GM10266 (cell line): Measurements from ENCODE around the gene DDX11.
"Not testable (repeated sequence)": the region's sequence is repeated elsewhere in the genome, so short reads cannot be mapped to it uniquely, and the experiment has no call there.

Experiments used
- DNase-seq: peaks from one replicate; pipeline ENCODE4 v3.0.0; 2012; ENCODE audit errors: extremely low spot score
- TF ChIP-seq, protein P1 (sequence below): IDR thresholded peaks from 2 replicates; pipeline ENCODE4 v1.5.1; 2012; ENCODE audit warnings: mild to moderate bottlenecking, low read depth; ENCODE audit not compliant: control insufficient read depth, insufficient read depth; ENCODE audit errors: missing control alignments

Gene DDX11

DNA sequence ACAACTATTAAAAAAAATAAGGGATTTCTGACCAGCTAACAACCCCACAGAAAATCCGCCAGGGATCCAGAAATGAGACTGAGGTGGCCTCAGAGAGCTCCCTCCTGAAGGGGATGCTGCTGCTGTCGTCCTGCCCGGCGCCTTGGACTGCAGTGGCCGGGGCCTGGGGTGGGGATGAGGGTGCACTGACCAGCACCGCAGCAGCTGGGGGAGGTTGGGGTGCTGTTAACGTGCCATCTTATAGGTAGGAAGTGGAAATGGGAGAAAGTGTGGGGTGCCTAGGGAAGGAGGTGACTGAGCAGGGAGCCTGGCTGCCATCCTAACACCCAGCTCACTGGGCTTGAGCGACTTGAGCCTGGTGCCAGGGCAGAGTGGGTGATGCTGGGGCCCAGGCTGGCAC is 32.0 kb downstream of the DDX11 start:
- TF ChIP-seq, protein P1, sequence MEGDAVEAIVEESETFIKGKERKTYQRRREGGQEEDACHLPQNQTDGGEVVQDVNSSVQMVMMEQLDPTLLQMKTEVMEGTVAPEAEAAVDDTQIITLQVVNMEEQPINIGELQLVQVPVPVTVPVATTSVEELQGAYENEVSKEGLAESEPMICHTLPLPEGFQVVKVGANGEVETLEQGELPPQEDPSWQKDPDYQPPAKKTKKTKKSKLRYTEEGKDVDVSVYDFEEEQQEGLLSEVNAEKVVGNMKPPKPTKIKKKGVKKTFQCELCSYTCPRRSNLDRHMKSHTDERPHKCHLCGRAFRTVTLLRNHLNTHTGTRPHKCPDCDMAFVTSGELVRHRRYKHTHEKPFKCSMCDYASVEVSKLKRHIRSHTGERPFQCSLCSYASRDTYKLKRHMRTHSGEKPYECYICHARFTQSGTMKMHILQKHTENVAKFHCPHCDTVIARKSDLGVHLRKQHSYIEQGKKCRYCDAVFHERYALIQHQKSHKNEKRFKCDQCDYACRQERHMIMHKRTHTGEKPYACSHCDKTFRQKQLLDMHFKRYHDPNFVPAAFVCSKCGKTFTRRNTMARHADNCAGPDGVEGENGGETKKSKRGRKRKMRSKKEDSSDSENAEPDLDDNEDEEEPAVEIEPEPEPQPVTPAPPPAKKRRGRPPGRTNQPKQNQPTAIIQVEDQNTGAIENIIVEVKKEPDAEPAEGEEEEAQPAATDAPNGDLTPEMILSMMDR = no peak
- no peak for DNase-seq

- TF ChIP-seq, protein P1 = no peak
- no peak for DNase-seq
Measured at GRCh38 chr12:31106101-31106803, 32.6 kb downstream of the DDX11 start.

DNA sequence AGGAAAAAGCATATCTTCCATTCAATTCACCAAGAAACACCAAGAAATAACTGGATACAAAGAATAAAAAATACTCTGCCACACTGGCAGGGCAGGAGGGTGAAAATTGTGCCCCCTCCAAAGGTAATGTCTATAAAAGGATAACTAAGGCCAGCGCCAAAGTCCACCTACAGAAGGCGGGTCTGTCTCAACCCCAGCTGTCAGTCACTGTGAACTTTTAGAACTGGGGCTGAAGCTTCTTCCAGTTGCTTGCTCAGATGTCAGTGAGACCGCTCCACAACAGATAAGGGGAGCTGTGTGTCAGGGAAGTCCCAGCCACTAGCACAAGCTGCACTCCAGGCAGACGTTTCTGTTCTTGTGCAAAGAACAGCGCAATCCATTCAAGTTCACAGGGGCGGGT is 36.1 kb downstream of the DDX11 start:
- not testable (repeated sequence) for DNase-seq

DNA sequence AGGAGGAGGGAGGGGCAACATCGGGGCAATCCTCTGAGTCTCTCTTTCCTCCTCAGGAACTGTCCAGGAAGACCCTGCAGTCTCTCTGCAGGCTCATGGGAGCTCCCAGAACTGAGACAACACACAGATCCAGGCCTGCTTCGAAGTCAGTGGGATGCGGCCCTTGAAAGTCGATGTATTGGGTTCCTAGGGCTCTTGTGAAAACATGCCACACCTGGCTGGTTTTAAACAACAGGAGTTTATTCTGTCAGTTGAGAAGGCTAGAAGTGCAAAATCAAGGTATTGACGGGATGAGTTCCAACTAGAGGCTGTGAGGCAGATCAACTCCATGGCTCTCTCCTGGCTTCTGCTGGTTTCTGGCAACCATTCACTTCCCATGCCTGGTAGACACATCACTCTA is 36.6 kb downstream of the DDX11 start:
- not testable (repeated sequence) for DNase-seq

DNA sequence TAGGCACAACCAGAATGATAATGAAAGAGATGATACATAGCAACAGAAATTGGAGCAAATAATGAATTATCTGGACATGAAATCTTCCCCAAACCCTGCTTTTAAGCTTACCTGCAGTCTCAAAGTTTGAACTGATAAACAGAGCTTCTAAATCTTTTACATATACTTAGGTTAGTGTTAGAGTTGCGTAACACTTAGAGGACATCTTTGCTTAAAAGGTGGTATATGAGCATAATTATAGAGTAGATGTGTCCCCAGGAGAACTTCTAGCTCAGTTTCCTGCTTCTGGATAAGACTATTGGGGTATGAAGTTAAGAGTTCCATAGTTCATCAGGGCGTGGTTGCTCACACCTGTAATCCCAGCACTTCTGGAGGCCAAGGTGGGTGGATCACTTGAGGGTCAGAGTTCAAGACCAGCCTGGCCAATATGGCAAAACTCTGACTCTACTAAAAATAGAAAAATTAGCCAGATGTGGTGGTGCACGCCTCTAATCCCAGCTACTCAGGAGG is 41.5 kb downstream of the DDX11 start:
- not testable (repeated sequence) for DNase-seq

DNA sequence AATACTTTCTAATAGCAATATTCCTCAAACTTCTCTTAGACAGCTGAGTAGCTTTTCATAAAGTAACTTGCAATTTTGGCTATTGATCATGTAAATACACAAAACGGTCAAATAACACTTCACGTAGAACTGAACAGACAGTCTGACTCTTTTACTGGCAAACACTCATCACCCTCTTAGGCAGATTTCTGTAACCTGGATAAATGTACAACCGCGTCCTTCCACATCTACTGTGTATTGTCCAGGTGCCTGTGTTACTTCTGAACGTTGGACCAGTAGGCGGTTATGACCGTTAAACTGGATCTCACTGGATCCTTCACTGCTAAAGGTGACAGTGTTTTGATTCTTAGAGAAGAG is 43.2 kb downstream of the DDX11 start:
- not testable (repeated sequence) for DNase-seq

DNA sequence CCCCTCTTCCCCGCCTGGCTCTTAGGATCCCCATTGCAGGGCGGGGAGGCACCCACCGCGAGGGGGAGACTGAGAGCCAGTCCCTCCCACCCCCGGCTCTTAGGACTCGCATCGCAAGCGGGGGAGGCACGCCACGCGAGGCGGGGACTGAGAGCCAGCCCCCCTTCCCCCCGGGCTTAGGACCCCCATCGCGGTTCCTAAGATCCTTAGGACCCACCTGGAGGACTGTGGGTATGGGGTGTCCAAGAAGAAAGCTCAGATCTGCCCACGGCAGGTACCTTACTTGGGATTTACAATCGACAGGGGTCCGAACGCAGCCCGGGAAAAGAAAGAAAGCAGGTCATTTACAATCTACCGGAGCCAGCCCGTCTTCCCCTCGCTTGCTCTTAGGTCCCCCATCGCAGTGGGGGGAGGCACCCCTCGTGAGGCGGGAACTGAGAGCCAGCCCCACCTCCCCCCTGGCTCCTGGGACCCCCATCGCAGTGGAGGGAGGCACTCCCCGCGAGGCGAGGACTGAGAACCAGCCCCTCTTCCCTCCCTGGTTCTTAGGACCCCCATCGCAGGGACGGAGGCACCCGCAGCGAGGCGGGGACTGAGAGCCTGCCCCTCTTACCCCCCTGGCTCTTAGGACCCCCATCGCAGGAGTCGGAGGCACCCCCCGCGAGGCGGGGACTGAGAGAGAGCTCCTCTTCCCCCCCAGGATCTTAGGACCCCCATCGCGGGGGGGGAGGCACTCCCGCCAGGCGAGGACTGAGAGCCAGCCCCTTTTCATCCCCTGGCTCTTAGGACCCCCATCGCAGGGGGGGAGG is 43.7 kb downstream of the DDX11 start:
- TF ChIP-seq, protein P1 = peak; percentile 72
- DNase-seq = peak; percentile 73

DNA sequence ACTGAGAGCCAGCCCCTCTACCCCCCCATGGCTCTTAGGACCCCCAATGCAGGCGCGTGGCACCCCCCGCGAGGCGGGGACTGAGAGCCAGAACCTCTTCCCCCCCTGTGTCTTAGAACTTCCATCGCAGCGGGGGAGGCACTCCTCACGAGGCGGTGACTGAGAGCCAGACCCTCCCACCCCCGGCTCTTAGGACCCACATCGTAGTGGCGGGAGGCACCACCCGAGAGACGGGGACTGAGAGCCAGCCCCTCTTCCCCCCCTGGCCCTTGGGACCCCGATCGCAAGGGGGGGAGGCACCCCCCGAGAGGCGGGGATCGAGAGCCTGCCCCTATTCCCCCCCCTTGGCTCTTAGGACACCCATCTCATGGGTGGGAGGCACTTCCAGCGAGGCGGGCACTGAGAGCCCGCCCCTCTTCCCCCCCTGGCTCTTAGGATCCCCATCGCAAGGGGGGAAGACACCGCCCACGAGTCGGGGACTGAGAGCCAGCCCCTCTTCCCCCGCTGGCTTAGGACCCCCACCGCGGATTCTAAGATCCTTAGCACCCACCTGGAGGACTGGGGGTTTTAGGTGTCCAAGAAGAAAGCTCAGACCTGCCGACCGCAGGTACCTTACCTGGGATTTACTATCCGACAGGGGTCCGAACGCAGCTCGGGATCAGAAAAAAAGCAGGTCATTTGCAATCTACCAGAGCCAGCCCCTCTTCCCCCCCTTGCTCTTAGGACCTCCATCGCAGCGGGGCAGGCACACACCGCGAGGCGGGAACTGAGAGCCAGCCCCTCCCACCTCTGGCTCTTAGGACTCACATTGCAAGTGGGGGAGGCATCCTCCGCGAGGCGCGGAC is 44.9 kb downstream of the DDX11 start:
- TF ChIP-seq, protein P1 = no peak
- DNase-seq = peak; percentile 47

DNA sequence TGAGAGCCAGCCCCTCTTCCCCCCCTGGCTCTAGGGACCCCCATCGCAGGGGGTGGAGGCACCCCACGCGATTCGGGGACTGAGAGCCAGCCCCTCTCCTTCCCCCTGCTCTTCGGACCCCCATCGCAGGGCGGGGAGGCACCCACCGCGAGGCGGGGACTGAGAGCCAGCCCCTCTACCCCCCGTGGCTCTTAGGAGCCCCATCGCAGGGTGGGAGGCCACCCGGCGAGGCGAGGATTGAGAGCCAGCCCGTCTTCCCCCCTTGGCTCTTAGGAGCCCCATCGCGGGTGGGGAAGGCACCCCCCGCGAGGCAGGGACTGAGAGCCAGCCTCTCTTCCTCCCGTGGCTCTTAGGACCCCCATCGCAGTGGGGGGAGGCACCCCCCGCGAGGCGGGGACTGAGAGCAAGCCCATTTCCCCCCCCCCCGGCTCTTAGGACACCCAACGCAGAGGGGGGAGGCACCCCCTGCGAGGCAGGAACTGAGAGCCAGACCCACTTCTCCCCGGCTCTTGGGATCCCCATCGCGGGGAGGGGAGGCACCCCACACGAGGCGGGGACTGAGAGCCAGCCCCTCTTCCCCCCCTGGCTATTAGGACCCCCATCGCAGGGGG is 45.6 kb downstream of the DDX11 start:
- no peak for DNase-seq
- TF ChIP-seq, protein P1 = no peak
